HPDE6-E6E7 (cell line): Measurements from ENCODE around the gene FAM193A.
"Not testable (repeated sequence)": the region's sequence is repeated elsewhere in the genome, so short reads cannot be mapped to it uniquely, and the experiment has no call there.

Experiments
- DNase-seq: peaks from one replicate; pipeline ENCODE4 v3.0.0; 2011; ENCODE audit warnings: missing footprints; ENCODE audit errors: extremely low spot score

The FAM193A gene

GRCh38 chr4:2574863-2575262, 38.4 kb downstream of the FAM193A start:
- no peak for DNase-seq

GRCh38 chr4:2576290-2576689, 39.8 kb downstream of the FAM193A start:
- no peak for DNase-seq

GRCh38 chr4:2578106-2578505, 41.7 kb downstream of the FAM193A start:
- no peak for DNase-seq

- no peak for DNase-seq
Observed at GRCh38 chr4:2579910-2580309, 43.5 kb downstream of the FAM193A start.

- no peak for DNase-seq
Observed at GRCh38 chr4:2583092-2583491, 46.6 kb downstream of the FAM193A start.

DNA sequence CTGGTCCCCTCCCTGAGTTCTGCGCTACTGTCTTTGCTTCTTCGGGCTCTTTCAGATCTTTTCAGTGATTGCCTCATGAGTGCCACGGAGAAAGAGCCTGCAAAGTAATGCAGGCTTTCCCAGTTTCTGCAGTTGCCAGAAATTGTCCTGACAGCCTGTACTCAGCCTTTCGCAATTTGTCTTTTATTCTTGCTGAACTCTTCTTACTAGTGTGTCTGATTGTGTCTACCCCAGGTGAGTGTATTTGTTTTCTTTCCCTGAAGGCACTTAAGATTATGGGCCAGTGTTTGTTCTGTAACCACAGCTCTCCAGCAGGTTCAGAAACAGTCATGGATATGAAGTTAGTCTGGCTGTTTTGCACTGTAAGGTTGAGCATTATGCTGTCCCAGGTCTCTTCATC, 47.1 kb downstream of the FAM193A start:
- peak; percentile 19 for DNase-seq

DNA sequence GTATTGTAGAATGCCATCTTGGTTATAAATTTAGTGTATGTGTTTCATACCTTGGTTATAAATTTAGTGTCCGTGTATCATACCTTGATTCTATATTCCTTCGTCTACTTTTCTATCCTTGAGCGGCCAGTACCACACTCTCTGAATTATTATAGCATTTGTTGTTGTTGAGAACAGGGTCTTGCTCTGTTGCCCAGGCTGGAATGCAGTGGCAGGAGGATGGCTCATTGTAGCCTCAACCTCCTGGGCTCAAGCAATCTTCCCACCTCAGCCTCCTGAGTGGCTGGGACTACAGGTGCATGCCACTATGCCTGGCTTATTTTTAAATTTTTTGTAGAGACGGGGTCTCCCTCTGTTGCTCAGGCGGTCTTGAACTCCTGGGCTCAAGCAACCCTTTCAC, 50.1 kb downstream of the FAM193A start:
- no peak for DNase-seq

- no peak for DNase-seq
Observed at GRCh38 chr4:2587213-2587823, 50.9 kb downstream of the FAM193A start.

- no peak for DNase-seq
Observed at GRCh38 chr4:2588259-2588658, 51.8 kb downstream of the FAM193A start.

DNA sequence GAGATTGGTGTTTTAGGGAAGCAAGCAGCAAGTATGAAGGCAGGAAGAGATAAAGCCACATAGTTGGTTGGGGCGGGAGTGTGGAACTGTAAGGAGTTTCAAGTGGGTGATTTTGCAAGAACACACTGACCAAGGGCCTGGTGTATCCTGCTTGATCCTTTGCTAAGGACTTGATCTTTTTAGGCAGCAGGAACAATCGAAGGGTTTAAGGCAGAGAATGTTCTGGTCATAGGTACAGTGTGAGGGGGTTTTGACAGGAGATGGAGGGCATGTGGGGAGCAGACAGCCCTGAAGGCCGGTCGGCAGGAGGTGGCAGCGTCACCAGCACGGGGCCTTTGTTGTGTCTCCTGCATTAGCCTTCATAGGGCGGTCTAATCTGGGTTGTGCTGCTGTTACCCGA, 54.7 kb downstream of the FAM193A start:
- DNase-seq: no peak

DNA sequence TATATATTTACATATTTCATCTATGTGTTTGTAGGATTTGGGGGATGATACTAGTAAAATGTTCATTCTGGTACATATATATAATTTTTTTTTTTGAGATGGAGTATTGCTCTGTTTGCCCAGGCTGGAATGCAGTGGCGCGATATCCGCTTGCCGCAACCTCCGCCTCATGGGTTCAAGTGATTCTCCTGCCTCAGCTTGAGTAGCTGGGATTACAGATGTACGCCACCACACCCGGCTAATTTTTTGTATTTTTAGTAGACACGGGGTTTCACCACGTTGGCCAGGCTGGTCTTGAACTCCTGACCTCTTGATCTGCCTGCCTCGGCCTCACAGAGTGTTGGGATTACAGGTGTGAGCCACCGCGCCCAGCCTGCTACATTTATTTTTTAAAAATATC, 55.6 kb downstream of the FAM193A start:
- DNase-seq: not testable (repeated sequence)

DNA sequence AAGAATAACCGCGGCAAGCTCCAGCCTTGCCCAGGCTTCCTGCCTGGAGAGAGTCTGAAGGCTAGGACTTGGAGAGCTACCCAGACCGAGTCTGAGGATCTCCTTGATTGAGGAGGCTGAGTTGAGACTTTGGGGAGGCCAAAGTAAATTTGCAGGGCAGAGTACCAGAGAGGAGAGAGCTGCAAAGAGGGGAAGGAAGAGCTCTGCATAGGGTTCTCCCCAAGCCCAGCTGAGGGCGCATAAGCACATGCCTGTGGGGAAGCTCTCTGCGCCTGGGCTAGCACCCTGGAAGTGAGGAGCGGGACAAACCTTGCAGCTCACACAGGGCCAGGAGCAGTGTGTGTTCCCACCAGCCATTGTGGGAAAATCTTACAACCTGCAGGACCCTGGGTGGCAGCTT, 56.1 kb downstream of the FAM193A start:
- DNase-seq: no peak

- DNase-seq: no peak
Observed at GRCh38 chr4:2593003-2593402, 56.6 kb downstream of the FAM193A start.

DNA sequence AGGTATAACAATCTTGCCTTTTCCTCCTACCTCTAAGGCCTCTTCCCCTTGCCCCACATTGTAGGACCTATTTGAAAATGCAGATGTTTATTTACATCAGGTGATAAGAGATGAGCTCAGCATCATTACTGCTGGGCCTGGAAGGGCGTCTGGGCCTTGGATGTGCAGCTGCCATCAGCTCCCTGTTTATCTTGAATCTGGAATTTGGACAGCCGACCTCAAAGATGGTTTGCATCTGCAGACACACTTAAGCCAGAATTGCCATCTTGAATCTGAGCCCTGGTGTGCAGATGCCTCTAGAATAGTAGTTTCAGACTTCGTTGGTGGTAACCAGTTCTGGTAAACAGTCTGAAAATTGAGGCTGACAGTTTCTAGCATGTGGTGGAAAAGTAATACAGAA, 59.0 kb downstream of the FAM193A start:
- DNase-seq: no peak

- DNase-seq: no peak
Observed at GRCh38 chr4:2595952-2596552, 59.6 kb downstream of the FAM193A start.

GRCh38 chr4:2596611-2597010, 60.2 kb downstream of the FAM193A start:
- DNase-seq: no peak

DNA sequence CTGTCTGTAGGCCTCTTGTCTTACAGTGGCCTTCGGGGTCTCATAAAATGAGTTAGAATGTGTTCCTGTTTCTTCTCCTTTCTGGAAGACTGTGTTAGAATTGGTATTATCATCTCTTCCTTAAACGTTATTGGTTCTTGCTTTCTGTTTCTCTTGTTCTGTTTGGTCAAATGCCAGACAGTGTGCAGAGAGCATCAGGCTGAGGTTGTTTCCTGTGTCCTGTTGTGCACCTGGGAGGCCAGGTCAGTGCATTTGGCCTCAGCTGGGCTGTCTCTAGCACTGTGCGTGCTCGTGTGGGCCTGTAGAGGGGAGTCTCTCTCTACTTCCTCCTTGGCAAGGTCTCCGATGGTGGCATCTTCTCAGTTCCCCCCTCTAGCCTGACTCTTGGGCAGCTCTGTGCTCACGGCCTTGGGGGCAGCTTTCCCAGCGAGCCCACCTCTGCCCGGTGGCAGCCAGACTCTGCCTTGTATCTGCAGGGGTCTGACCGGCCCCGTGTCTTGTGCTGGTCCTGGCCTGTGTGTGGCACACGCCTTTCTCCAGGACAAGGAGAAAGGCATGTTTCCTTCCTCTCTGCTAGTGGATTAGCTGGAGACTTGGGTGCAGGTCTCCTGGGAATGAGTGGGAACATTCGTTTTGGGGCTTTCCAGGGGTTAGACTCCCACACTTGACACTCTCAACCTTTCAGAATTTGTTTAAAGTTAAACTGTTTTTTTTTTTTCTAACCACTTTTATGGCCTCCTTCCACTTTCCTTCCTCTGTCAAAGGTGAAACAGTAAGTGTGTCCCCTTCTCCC, 62.3 kb downstream of the FAM193A start:
- DNase-seq: no peak

DNA sequence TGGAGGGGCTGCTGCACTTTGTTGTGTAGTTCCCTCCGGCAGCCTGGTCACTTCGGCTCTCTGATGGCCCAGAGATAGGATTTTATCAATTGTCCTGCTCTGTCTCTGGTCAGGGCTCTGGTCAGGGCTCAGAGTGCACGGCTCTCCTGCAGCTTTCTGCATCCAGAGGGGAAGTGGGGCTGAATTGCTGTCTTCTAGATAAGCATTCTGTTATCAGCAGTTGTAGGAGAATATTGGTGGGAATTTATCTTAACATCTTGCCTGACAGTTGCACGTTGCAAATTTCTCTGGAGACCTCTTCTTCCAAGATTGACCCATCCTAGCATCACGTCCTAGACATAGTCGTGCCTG, 62.8 kb downstream of the FAM193A start:
- no peak for DNase-seq

DNA sequence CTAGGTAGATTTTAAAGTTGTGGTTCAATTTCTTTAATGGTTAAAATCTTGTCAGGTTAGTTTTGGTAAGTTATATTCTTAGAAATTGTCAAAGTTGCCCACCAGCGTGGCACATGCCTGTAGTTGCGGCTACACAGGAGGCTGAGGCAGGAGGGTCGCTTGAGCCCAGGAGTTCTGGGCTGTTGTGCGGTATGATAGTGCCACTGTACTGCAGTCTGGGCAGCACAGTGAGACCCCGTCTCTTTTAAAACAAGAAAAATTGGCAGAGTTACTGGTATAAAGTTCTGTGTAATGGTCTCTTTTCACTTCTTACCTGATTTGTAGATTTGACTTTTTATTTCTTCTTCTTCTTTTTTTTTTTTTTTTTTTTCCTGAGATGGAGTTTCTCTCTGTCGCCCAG, 64.4 kb downstream of the FAM193A start:
- no peak for DNase-seq

DNA sequence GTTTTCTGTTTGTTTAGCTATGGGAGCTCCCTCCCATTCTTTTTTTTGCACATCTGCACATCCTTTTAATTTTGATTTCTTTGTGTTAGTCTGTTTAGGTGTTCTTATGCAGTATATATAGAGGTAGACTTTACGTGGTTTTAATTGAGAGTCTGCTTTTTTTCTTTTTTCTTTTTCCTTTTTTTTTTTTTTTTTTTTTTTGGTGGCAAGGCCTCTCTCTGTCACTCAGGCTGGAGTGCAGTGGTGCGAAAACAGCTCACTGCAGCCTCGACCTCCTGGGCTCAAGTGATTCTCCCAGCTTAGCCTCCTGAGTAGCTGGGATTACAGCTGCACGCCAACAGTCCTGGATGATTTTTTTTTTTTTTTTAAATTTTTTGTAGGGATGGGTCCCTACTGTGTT, 68.2 kb downstream of the FAM193A start:
- no peak for DNase-seq

- no peak for DNase-seq
Observed at GRCh38 chr4:2606960-2607506, 70.6 kb downstream of the FAM193A start.

- no peak for DNase-seq
Observed at GRCh38 chr4:2607822-2608221, 71.4 kb downstream of the FAM193A start.

DNA sequence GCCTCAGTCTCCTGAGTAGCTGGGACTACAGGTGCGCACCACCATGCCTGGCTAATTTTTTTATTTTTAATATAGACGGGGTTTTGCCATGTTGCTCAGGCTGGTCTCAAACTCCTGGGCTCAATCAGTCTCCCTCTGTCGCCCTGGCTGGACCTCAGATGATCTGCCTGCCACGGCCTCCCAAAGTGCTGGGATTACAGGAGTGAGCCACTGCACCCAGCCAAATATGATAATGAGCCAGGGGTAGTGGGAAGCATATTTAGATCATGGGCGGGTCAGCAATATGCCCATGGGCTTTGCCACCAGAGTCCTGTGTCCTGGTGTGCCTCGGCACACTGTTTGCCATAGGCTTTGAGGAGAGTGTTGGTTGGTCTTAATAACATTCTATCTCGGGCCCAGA, 71.8 kb downstream of the FAM193A start:
- DNase-seq: no peak
